Measurements from ENCODE around the gene DPP4. TPM values are rescaled to one million over a fixed set of nuclear protein-coding genes. Genes with fewer than 3 reads are reported as not detected.
A peak's percentile ranks its signal among the peaks of the same experiment; 100 is the strongest.

Gene DPP4
- total RNA-seq, 1 experiment from 2014 or later = 23.3 TPM

- TF ChIP-seq, protein P1, sequence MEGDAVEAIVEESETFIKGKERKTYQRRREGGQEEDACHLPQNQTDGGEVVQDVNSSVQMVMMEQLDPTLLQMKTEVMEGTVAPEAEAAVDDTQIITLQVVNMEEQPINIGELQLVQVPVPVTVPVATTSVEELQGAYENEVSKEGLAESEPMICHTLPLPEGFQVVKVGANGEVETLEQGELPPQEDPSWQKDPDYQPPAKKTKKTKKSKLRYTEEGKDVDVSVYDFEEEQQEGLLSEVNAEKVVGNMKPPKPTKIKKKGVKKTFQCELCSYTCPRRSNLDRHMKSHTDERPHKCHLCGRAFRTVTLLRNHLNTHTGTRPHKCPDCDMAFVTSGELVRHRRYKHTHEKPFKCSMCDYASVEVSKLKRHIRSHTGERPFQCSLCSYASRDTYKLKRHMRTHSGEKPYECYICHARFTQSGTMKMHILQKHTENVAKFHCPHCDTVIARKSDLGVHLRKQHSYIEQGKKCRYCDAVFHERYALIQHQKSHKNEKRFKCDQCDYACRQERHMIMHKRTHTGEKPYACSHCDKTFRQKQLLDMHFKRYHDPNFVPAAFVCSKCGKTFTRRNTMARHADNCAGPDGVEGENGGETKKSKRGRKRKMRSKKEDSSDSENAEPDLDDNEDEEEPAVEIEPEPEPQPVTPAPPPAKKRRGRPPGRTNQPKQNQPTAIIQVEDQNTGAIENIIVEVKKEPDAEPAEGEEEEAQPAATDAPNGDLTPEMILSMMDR (conservative IDR thresholded peaks at IDR 0.05; ENCODE audit: low read depth, low read length) = no peak
- TF ChIP-seq EZH2phosphoT487 (IDR thresholded peaks at IDR 0.05; ENCODE audit: borderline replicate concordance, low read length) = no peak
- no peak for TF ChIP-seq EZH2 (IDR thresholded peaks at IDR 0.05; ENCODE audit: low read length, unreplicated experiment)
- no peaks in the 10 kb centered on the region for H3F3A ChIP-seq (ENCODE audit: low read length, unreplicated experiment)
- DNase-seq = no peak
- peak overlapping the region; percentile 65 for H3K9ac ChIP-seq (ENCODE audit: low read length)
- peak overlapping the region; percentile 63 for H3K4me2 ChIP-seq (ENCODE audit: low read length)
- no peak for ATAC-seq
- 0 out of 2 replicates have a peak, but pooled peaks cover 9% of the 10 kb centered on the region for H3K9me3 ChIP-seq (ENCODE audit: low read length)
- H3K4me3 ChIP-seq (ENCODE audit: low read length) = no peak overlapping the region
- H3K9me2 ChIP-seq (replicated peaks; ENCODE audit: low read length) = no peaks in the 10 kb centered on the region
- no peaks in the 10 kb centered on the region for H3K79me2 ChIP-seq (ENCODE audit: low read length)
- peak overlapping the region; percentile 95 for H3K27ac ChIP-seq (ENCODE audit: low read length)
- ChIA-PET CTCF (no interaction called here), POLR2A (ENCODE audit: unreplicated experiment) (no interaction called here)
- no peaks in the 10 kb centered on the region for H3K27me3 ChIP-seq (ENCODE audit: low read length)
- no TSS peak for BruUV-seq (replicated peaks)
- peak overlapping the region; percentile 25; the same call in 1 of the 2 replicates for H2AFZ ChIP-seq (ENCODE audit: low read length)
- peaks cover 58% of the 10 kb centered on the region for H3K4me1 ChIP-seq (ENCODE audit: insufficient read depth, low read length)
- no peaks in the 10 kb centered on the region for H3K36me3 ChIP-seq (ENCODE audit: low read depth, low read length)
- intact Hi-C loops (cut with micrococcal nuclease) = no loop called here
- H4K20me1 ChIP-seq (ENCODE audit: low read length) = no peaks in the 10 kb centered on the region
Measured at GRCh38 chr2:162111958-162112850, 38.2 kb upstream of the DPP4 start.

DNA sequence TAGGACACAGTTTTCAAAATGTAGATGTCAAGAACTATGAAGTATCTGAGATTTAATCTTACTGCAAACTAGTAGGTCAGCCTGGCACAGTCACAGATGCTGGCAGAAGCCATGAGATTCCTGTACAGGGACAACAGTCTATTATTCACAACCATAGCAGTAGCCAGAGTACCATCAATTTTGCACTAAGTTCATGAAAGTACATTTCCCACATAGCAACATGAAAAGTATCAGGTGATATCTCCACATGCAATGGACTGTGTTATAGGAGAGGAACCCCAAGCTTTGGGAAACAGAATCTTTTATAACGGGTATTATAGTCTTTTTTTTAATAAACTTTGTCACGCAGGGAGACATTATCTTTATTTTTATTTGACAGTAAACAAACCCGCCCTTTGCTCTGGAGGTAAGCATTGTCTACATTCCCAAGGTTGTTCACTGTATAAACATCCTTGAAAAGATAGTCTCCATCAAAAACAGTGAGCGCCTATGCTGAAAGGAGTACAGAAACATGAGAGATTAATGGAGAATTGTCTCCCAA, 33.4 kb upstream of the DPP4 start:
- Histone ChIP-seq H3K9me3 (ENCODE audit: low read length) (no peaks in the 10 kb centered on the region), H2AFZ (ENCODE audit: low read length) (no peak overlapping the region), H3K9ac (ENCODE audit: low read length) (peak overlapping the region; percentile 69), H3K4me2 (ENCODE audit: low read length) (peak overlapping the region; percentile 56), H3K4me3 (ENCODE audit: low read length) (no peak overlapping the region), H3K27ac (ENCODE audit: low read length) (peak overlapping the region; percentile 94), H3F3A (ENCODE audit: low read length, unreplicated experiment) (no peaks in the 10 kb centered on the region), H4K20me1 (ENCODE audit: low read length) (no peaks in the 10 kb centered on the region), H3K4me1 (ENCODE audit: insufficient read depth, low read length) (peaks cover 53% of the 10 kb centered on the region), H3K27me3 (ENCODE audit: low read length) (no peaks in the 10 kb centered on the region), H3K9me2 (replicated peaks; ENCODE audit: low read length) (no peaks in the 10 kb centered on the region), H3K79me2 (ENCODE audit: low read length) (no peaks in the 10 kb centered on the region), H3K36me3 (ENCODE audit: low read depth, low read length) (no peaks in the 10 kb centered on the region)
- ATAC-seq (peak; percentile 82), DNase-seq (peak; percentile 79)
- CTCF ChIA-PET = no interaction called here
- BruUV-seq (replicated peaks) = no TSS peak
- POLR2A ChIA-PET (ENCODE audit: unreplicated experiment) = no interaction called here
- no peak for TF ChIP-seq EZH2phosphoT487 (IDR thresholded peaks at IDR 0.05; ENCODE audit: borderline replicate concordance, low read length)
- TF ChIP-seq EZH2 (IDR thresholded peaks at IDR 0.05; ENCODE audit: low read length, unreplicated experiment) = no peak
- TF ChIP-seq, protein P1 (conservative IDR thresholded peaks at IDR 0.05; ENCODE audit: low read depth, low read length) = no peak
- intact Hi-C loops (cut with micrococcal nuclease) = loop anchor here (1.0 to 5.0 kb wide), 4 partner anchors 11 to 80 kb away; no protein-coding TSS in a partner anchor

All from PC-3 (cell line).